H9 (cell line): ENCODE results near the gene C1orf116. TPM values are rescaled to one million over a fixed set of nuclear protein-coding genes. Genes with fewer than 3 reads are reported as not detected.

Source experiments
- DNase-seq: peaks from one replicate; pipeline ENCODE4 v3.0.0-alpha.2; 2017
- H2AFZ ChIP-seq: one replicate; pipeline ENCODE4 v1.6.1; 2013; ENCODE audit warnings: mild to moderate bottlenecking, low read length, control low read depth, moderate library complexity
- H2AK5ac ChIP-seq: 2 replicates; pipeline ENCODE4 v1.6.1; 2013; ENCODE audit warnings: low read length, control low read depth, mixed read lengths; ENCODE audit not compliant: insufficient read length
- H2BK120ac ChIP-seq: one replicate; pipeline ENCODE4 v1.6.1; 2013; ENCODE audit warnings: low read depth, mild to moderate bottlenecking, low read length, control low read depth, inconsistent platforms; ENCODE audit not compliant: poor library complexity, severe bottlenecking
- H2BK12ac ChIP-seq: 2 replicates; pipeline ENCODE4 v1.6.1; 2013; ENCODE audit warnings: low read length, control low read depth, mixed read lengths, low read depth; ENCODE audit not compliant: insufficient read length
- H2BK15ac ChIP-seq: 2 replicates; pipeline ENCODE4 v1.6.1; 2013; ENCODE audit warnings: low read depth, low read length, control low read depth
- H2BK20ac ChIP-seq: one replicate; pipeline ENCODE4 v1.6.1; 2013; ENCODE audit warnings: low read depth, mild to moderate bottlenecking, low read length, control low read depth, inconsistent platforms; ENCODE audit not compliant: poor library complexity, severe bottlenecking
- H2BK5ac ChIP-seq: 2 replicates; pipeline ENCODE4 v1.6.1; 2013; ENCODE audit warnings: low read length, control low read depth, mixed read lengths; ENCODE audit not compliant: insufficient read length
- H3K14ac ChIP-seq: 2 replicates; pipeline ENCODE4 v1.6.1; 2013; ENCODE audit warnings: low read length, control low read depth; ENCODE audit not compliant: insufficient read depth
- H3K18ac ChIP-seq: 2 replicates; pipeline ENCODE4 v1.6.1; 2013; ENCODE audit warnings: low read depth, mild to moderate bottlenecking, mixed read lengths, low read length, control low read depth; ENCODE audit not compliant: insufficient read length
- H3K23ac ChIP-seq: 2 replicates; pipeline ENCODE4 v1.6.1; 2013; ENCODE audit warnings: low read length, control low read depth, mixed read lengths, low read depth; ENCODE audit not compliant: insufficient read length
- H3K23me2 ChIP-seq: 2 replicates; pipeline ENCODE4 v1.6.1; 2013; ENCODE audit warnings: low read depth, mild to moderate bottlenecking, mixed read lengths, low read length, control low read depth; ENCODE audit not compliant: insufficient read length, poor library complexity, severe bottlenecking
- H3K27ac ChIP-seq: 2 replicates; pipeline ENCODE4 v1.5.1; 2013; ENCODE audit warnings: low read length, control low read depth, mixed read lengths, low read depth; ENCODE audit not compliant: insufficient read length
- H3K27me3 ChIP-seq: 2 replicates; pipeline ENCODE4 v1.6.1; 2013; ENCODE audit warnings: low read length, control low read depth, inconsistent platforms; ENCODE audit not compliant: insufficient read depth
- H3K4ac ChIP-seq: 2 replicates; pipeline ENCODE4 v1.6.1; 2013; ENCODE audit warnings: low read depth, mild to moderate bottlenecking, control low read depth, inconsistent platforms, low read length, moderate library complexity
- H3K4me1 ChIP-seq: 2 replicates; pipeline ENCODE4 v1.6.1; 2013; ENCODE audit warnings: low read length, control low read depth, inconsistent platforms; ENCODE audit not compliant: insufficient read depth
- H3K4me2 ChIP-seq: 2 replicates; pipeline ENCODE4 v1.6.1; 2013; ENCODE audit warnings: low read length, control low read depth, mixed read lengths; ENCODE audit not compliant: insufficient read length, insufficient read depth
- H3K56ac ChIP-seq: 2 replicates; pipeline ENCODE4 v1.6.1; 2013; ENCODE audit warnings: low read depth, mild to moderate bottlenecking, mixed read lengths, low read length, control low read depth; ENCODE audit not compliant: insufficient read length
- H3K79me1 ChIP-seq: 2 replicates; pipeline ENCODE4 v1.6.1; 2013; ENCODE audit warnings: low read depth, mild to moderate bottlenecking, moderate library complexity, low read length, control low read depth, inconsistent platforms; ENCODE audit not compliant: insufficient read depth, poor library complexity, severe bottlenecking
- H3K79me2 ChIP-seq: 2 replicates; pipeline ENCODE4 v1.6.1; 2013; ENCODE audit warnings: low read length, control low read depth, inconsistent platforms; ENCODE audit not compliant: insufficient read depth
- H3K9ac ChIP-seq: 2 replicates; pipeline ENCODE4 v1.6.1; 2013; ENCODE audit warnings: low read length, control low read depth, mixed read lengths; ENCODE audit not compliant: insufficient read length; ENCODE audit errors: extremely low read depth
- H3K9me3 ChIP-seq: one replicate; pipeline ENCODE4 v1.6.1; 2013; ENCODE audit warnings: low read depth, low read length, inconsistent platforms; ENCODE audit not compliant: control insufficient read depth
- H3T11ph ChIP-seq: one replicate; pipeline ENCODE4 v1.6.1; 2013; ENCODE audit warnings: mild to moderate bottlenecking, low read length, control low read depth, inconsistent platforms
- H4K20me1 ChIP-seq: one replicate; pipeline ENCODE4 v1.6.1; 2013; ENCODE audit not compliant: control insufficient read depth, insufficient read length, insufficient read depth
- H4K5ac ChIP-seq: 2 replicates; pipeline ENCODE4 v1.6.1; 2013; ENCODE audit warnings: low read depth, mild to moderate bottlenecking, mixed read lengths, low read length, control low read depth; ENCODE audit not compliant: insufficient read length
- H4K8ac ChIP-seq: replicated peaks from 2 replicates; pipeline ENCODE4 v1.6.1; 2013; ENCODE audit warnings: low read length, control low read depth, mixed read lengths, low read depth; ENCODE audit not compliant: insufficient read length
- H4K91ac ChIP-seq: 2 replicates; pipeline ENCODE4 v1.6.1; 2013; ENCODE audit warnings: low read depth, mild to moderate bottlenecking, moderate library complexity, mixed read lengths, low read length, control low read depth; ENCODE audit not compliant: insufficient read length
- H3K27ac Mint-ChIP-seq, 3 experiments: 2 replicates in 2 of 3; 3 replicates in 1 of 3; pipeline ENCODE4 v1.8.0; 2020 to 2021; ENCODE audit warnings: mixed read lengths in 3 of 3, mild to moderate bottlenecking in 1 of 3, moderate library complexity in 1 of 3
- H3K27me3 Mint-ChIP-seq: 2 replicates; pipeline ENCODE4 v1.8.0; 2021; ENCODE audit warnings: low read depth, mild to moderate bottlenecking, moderate library complexity, mixed read lengths
- H3K36me3 Mint-ChIP-seq, 3 experiments: 2 replicates in 2 of 3; 3 replicates in 1 of 3; pipeline ENCODE4 v1.8.0; 2020 to 2021; ENCODE audit warnings: low read depth in 3 of 3, mixed read lengths in 3 of 3; ENCODE audit not compliant: insufficient read depth in 1 of 3
- H3K4me1 Mint-ChIP-seq, 2 experiments: 2 replicates each; pipeline ENCODE4 v1.8.0; 2020; ENCODE audit warnings: mixed read lengths in 2 of 2
- H3K4me3 Mint-ChIP-seq, 2 experiments: 2 replicates in 1 of 2; 3 replicates in 1 of 2; pipeline ENCODE4 v1.8.0; 2020 to 2021; ENCODE audit warnings: mild to moderate bottlenecking in 2 of 2, mixed read lengths in 2 of 2, moderate library complexity in 1 of 2
- H3K9me3 Mint-ChIP-seq, 2 experiments: 2 replicates in 1 of 2; 3 replicates in 1 of 2; pipeline ENCODE4 v1.8.0; 2020; ENCODE audit warnings: mild to moderate bottlenecking in 2 of 2, mixed read lengths in 2 of 2, moderate library complexity in 1 of 2
- WGBS: extraction: QIAGEN DNeasy Blood & Tissue Kit; methylation state at CpG from one replicate; pipeline ENCODE4 v1.1.7; 2013; ENCODE audit warnings: missing lambda C conversion rate, low lambda C conversion rate, mixed read lengths; ENCODE audit not compliant: insufficient read length; ENCODE audit errors: extremely low coverage; 5-methylcytosine and 5-hydroxymethylcytosine counted together
- total RNA-seq: library from RNA; stranded (reverse); gene quantifications from 2 replicates; pipeline ENCODE4 v1.2.1, GENCODE V29; 2021
- TF ChIP-seq, protein P1 (sequence below): fragments of 200-600 bp; sonication (generic); conservative IDR thresholded peaks from 3 replicates; pipeline ENCODE4 v1.8.0; 2021; ENCODE audit warnings: antibody characterized with exemption, mild to moderate bottlenecking

The C1orf116 gene
- total RNA-seq, 1 experiment from 2014 or later, result 0.48 TPM

DNA sequence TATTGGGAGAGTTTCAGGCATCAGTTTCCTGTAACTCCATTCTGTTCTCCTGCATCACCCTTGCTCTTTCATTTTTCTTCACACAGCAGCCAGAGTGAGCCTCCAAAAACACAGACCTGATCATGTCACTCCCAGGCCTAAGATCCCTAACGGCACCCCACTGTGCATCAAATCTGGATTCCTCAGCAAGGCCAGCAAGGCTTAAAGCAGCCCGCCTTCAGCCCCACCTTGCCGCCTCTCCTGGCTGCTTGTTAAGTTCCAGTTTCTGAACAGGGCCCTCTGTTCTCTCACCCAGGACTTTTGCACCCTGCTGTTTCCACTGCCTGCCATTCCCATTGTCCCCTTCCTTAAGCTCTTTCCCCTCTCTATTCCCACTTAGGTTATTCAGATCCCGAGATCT lies 29.3 kb downstream of the C1orf116 start:
- Histone ChIP-seq H3K14ac (no peak overlapping the region), H3K4me2 (no peak overlapping the region), H2BK20ac (no peak overlapping the region), H2BK5ac (no peak overlapping the region), H4K5ac (no peak overlapping the region), H3K23ac (no peak overlapping the region), H3K79me1 (no peaks in the 10 kb centered on the region), H4K20me1 (no peaks in the 10 kb centered on the region), H3K4ac (no peak overlapping the region), H2BK15ac (no peak overlapping the region), H4K91ac (no peak overlapping the region), H3K4me1 (no peaks in the 10 kb centered on the region), H2BK120ac (no peak overlapping the region), H2AK5ac (no peak overlapping the region), H3K56ac (no peak overlapping the region), H3K23me2 (no peaks in the 10 kb centered on the region), H3T11ph (no peak overlapping the region), H3K79me2 (no peaks in the 10 kb centered on the region), H3K27me3 (no peaks in the 10 kb centered on the region), H2BK12ac (no peak overlapping the region), H2AFZ (no peak overlapping the region), H3K27ac (no peak overlapping the region), H3K9me3 (no peaks in the 10 kb centered on the region), H4K8ac (no peak overlapping the region), H3K18ac (no peak overlapping the region), H3K9ac (no peak overlapping the region)
- H3K9me3 Mint-ChIP-seq, result no peaks in the 10 kb centered on the region
- no peak overlapping the region; a peak in 1 of 7 replicates for H3K27ac Mint-ChIP-seq
- H3K36me3 Mint-ChIP-seq, result no peaks in the 10 kb centered on the region
- no peak for DNase-seq
- peaks cover 6% of the 10 kb centered on the region for H3K27me3 Mint-ChIP-seq
- H3K4me3 Mint-ChIP-seq, result no peak overlapping the region
- H3K4me1 Mint-ChIP-seq, result peaks cover 24% of the 10 kb centered on the region in 2 experiments
- WGBS, result no CpG with 5 or more reads among the region's 4 CpGs
- TF ChIP-seq, protein P1, sequence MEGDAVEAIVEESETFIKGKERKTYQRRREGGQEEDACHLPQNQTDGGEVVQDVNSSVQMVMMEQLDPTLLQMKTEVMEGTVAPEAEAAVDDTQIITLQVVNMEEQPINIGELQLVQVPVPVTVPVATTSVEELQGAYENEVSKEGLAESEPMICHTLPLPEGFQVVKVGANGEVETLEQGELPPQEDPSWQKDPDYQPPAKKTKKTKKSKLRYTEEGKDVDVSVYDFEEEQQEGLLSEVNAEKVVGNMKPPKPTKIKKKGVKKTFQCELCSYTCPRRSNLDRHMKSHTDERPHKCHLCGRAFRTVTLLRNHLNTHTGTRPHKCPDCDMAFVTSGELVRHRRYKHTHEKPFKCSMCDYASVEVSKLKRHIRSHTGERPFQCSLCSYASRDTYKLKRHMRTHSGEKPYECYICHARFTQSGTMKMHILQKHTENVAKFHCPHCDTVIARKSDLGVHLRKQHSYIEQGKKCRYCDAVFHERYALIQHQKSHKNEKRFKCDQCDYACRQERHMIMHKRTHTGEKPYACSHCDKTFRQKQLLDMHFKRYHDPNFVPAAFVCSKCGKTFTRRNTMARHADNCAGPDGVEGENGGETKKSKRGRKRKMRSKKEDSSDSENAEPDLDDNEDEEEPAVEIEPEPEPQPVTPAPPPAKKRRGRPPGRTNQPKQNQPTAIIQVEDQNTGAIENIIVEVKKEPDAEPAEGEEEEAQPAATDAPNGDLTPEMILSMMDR, result no peak
